Fibroblast of the aortic adventitia (primary cell): Measurements from ENCODE around the gene ACSS3. TPM values are rescaled to one million over a fixed set of nuclear protein-coding genes. Genes with fewer than 3 reads are reported as not detected.

Experiments used
- DNase-seq: peaks from one replicate; pipeline ENCODE4 v3.0.0-alpha.2; 2010; ENCODE audit warnings: low read depth
- H3K4me3 ChIP-seq: 2 replicates; pipeline ENCODE4 v1.5.1; 2011; ENCODE audit warnings: low read depth, mild to moderate bottlenecking, control low read depth, low read length, moderate library complexity
- CTCF ChIP-seq: IDR thresholded peaks from 2 replicates; pipeline ENCODE4 v1.5.1; 2011; ENCODE audit warnings: mild to moderate bottlenecking, low read length, control low read depth, inconsistent platforms; ENCODE audit not compliant: insufficient read depth
- total RNA-seq: library from RNA; depleted of rRNA; stranded (reverse); fragments of >200 nt; gene quantifications from 2 replicates; pipeline ENCODE4 v1.2.3, GENCODE V29; 2012; ENCODE audit warnings: low replicate concordance

Gene ACSS3
- total RNA-seq, 1 donor: 24.5 TPM

GRCh38 chr12:81164827-81165226 is 86.9 kb downstream of the ACSS3 start:
- no peak for DNase-seq
- H3K4me3 ChIP-seq: no peak overlapping the region

GRCh38 chr12:81166790-81167189 is 88.9 kb downstream of the ACSS3 start:
- no peak for DNase-seq

More at GRCh38 chr12:81164827-81165226, 86.9 kb downstream of the ACSS3 start:
- TF ChIP-seq CTCF: no peak

DNA sequence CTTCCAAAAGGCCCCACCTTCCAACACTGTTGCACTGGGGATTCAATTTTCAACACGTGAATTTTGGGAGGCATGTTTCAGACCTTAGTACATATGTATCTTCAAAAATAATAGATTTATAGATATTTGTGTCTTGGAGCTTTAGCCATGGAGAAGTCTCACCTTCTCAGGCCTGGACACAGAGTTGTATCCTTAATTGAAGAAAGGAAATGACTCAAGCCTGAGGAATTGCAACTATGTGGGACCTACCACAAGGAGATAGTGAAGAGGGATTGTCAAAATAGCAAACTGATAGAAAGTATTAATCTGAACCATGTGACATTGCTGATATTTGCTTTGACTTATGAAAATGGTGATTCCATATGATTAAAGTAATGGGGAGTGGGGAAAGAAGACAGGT is 89.8 kb downstream of the ACSS3 start:
- no peak for TF ChIP-seq CTCF
- DNase-seq: peak; percentile 28
- no peak overlapping the region for H3K4me3 ChIP-seq

More at GRCh38 chr12:81166790-81167189, 88.9 kb downstream of the ACSS3 start:
- no peak for TF ChIP-seq CTCF
- H3K4me3 ChIP-seq: no peak overlapping the region

GRCh38 chr12:81168445-81168844 is 90.6 kb downstream of the ACSS3 start:
- TF ChIP-seq CTCF: no peak
- H3K4me3 ChIP-seq: no peak overlapping the region
- DNase-seq: no peak

DNA sequence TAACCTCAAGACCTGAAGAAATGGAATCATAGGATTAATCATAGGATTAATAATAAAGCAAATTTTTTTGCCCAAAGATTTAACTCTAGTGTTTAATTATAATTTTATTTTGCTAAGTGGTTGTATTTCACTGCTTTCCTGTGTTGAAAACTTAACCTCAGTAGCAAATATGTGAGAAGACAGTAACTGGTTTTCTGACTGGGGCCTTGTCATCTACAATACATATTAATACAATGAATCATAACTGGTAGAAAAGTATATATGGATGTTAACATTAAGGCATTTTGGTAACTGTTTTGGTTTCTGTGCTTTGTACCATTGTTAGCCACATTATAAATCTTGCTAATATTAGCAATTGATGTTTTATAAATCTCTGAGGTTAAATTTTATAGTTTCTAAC is 92.2 kb downstream of the ACSS3 start:
- TF ChIP-seq CTCF: no peak
- H3K4me3 ChIP-seq: no peak overlapping the region
- DNase-seq: peak; percentile 2

DNA sequence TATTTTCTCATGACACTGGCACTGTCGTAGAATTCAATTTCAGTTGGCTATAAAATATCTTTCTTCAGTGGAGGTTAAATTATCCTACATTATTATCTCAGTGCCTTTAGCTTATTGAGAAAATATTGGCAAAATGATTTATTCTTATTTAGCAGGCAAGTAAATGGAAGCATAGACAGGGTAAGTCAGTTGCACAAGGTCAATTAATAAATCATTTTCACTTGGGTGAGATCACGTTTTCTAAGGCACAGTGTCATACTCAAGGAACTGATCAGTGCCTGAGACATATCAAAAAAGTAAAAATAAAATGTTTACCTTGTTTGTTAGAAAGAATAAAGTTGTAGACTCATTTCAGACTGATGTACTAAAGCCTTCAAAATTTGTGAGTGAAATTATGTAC is 95.0 kb downstream of the ACSS3 start:
- no peak overlapping the region for H3K4me3 ChIP-seq
- no peak for DNase-seq
- no peak for TF ChIP-seq CTCF

DNA sequence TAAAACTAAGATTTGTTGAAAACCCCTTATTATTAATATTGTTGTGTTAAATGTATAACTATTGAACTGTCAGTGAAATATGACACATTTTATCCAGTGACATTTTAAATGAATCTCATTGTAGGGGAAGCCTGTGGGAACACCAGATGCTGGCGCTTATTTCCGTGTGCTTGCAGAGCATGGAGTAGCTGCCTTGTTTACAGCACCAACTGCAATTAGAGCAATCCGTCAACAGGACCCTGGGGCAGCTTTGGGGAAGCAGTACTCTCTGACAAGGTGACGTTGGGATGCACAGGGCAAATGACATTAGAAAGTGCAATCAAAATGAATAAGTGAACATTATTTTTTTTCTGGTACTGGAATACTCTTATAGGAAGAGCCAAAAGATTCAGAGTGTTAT is 96.8 kb downstream of the ACSS3 start:
- TF ChIP-seq CTCF: no peak
- DNase-seq: no peak
- no peak overlapping the region for H3K4me3 ChIP-seq
